GM19467 (cell line): ENCODE measurements around the gene CD276.
"Not testable (repeated sequence)": the region's sequence is repeated elsewhere in the genome, so short reads cannot be mapped to it uniquely, and the experiment has no call there.

ENCODE experiments used
- ATAC-seq: cut with Tn5 transposase; IDR thresholded peaks from one replicate; pipeline ENCODE4 v1.9.1; 2021; ENCODE audit warnings: mild to moderate bottlenecking, moderate library complexity; ENCODE audit not compliant: unreplicated experiment

The CD276 gene

DNA sequence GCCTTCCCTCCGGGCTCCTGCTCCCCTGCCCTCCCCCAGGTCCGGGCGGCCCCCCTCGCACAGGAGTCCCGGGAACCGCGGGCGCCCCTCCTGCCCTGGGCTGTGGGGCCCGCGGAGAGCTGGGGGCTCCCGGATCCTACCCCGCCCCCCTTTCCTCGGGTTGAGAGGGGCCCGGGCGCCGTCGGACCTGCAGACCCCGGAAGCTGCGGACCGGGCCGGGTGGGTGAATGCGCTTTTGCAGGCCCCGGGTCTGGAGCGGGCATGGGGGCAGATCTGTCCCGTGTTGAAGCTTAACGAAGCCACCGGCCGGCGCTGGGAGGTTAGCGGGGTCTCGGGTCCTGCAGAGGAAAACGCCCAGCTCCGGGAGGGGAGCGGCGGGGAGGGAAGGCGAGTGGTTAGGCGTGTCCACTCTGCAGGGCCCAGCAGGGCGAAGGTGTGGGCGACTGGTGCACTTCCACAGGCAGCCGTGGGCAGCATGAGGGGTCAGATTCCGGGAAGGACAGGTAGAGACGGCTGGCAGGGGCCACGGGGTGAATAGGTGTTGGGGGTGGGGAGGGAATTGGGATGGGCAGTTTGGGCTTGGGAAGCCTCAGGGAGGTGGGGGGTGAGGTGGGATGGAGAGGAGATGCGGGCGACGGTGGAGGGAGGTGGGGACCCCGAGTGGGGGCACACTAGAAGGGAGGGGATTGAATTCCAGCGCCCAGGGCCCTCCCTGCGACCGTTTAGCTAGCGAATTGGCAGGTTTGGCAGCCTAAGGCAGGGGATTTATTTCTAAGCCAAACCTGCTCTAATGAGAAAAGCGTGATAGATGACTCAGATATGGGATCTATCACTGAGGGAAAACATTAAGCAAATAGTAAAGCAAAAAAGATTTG is 635 bp downstream of the CD276 start:
- no peak for ATAC-seq

DNA sequence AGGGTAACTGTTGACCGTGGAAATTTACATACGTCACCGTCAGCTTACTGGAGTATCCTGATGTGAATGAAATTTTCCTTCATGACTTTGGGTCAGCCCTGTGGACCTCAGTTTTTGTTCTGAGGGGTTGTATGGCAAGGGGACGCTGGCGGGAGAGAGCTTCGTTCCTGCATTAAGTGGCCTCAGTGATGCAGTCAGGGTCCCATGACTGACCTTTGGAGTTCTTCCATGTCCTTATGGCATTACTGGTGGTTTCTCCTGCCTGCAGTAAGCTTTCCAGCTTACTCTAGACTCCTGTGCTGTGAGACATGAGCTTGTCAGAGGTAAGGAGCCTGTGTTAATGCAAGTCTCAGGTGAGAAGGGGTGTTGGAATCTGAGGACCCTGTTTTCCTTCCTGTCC is 1.8 kb downstream of the CD276 start:
- ATAC-seq: no peak

DNA sequence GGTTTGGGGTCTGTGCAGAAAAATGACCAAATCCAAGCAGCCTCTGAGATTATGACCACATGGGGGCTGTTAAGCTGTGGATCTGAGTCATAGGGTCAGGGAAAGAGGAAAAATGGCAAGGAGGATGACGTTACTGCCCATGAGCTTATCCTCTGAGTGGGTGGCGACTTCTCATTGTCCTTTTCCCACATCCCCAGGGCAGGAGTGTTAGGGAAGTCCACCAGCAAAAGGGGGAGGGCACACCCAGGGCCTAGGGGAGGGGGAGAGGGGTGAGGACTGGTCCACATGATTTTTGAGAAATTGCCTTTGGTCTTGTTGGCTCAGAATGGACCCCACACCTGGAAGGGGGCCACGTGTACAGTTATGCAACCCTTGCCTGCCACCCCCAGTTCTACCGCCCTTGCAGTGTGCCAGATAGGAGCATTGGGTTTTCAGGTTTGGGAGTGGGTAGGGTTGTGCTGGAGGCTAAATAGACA is 2.6 kb downstream of the CD276 start:
- no peak for ATAC-seq

DNA sequence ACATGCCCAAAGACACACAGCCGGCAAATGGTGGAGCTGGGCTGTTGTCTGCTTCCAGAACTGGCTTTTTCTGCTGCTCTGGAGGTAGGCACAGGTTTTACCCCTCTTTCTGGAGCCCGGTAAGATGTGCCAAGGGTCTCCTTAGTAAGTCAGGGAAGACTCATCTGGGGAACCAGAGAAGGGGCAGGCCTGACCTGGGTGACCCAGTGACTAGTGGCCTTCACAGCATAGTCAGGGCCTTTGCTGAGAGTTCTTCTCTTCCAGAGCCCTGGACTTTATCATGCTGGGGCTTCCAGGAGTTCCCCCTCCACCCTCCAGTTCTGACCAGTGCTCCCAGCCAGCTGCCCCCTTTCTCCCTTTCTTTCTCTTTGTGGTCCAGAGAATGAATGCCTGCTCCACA is 3.2 kb downstream of the CD276 start:
- ATAC-seq: no peak

DNA sequence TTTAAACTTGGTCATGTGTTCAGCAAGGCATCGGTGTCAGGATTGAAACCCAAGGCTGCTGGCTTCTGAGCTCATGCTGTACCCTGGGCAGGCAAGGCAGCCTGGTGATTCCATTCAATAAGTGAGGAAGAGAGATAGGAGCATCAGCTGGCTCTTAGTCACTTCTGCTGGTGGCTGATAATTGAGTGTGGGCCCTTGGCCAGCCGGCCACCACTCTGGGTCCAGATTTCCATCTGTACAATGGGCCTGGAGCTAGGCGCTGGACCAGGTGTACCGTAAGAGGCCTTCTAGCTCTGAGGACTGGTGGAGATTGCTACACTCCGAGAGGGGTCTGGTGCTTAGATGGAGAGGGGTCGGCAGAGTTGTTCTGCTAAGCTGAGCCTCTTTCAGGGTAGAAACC is 4.3 kb downstream of the CD276 start:
- no peak for ATAC-seq

DNA sequence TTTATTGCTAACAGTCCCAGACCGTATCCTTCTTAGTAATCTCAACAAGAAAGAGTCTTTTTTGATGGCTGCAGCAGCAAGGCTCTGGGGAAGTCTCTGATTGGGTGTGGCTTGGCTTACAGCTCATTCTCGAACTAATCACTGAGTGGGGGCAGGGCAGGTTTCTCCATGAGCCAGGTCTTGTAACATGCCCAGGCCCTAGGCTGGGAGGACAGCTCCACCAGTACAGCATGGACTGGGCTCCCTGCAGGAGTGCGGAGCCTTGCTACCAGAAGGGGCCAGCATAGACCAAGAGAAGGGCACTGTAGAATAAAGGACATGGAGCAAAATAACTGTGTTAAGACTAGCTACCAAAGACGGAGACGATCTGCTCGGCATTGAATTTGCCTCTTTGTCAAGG is 7.2 kb downstream of the CD276 start:
- no peak for ATAC-seq

DNA sequence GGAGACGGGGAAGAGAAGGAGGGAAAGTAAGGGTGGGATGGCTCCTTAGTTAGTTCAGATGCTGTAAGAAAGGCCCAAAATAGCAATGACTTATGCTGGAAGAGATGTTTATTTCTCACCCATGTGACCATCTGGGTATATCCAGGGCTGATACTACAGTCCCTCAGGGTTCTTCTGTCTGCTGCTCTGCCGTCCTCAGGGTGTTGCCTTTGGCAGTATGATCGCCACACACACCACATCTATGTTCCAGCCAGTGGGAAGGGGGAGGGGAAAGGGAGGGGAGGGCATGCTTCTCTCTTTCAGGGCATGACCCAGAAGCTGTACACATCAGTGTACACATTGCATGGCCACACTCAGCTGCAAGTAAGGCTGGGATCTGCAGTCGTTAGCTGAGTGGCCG is 10.2 kb downstream of the CD276 start:
- no peak for ATAC-seq

DNA sequence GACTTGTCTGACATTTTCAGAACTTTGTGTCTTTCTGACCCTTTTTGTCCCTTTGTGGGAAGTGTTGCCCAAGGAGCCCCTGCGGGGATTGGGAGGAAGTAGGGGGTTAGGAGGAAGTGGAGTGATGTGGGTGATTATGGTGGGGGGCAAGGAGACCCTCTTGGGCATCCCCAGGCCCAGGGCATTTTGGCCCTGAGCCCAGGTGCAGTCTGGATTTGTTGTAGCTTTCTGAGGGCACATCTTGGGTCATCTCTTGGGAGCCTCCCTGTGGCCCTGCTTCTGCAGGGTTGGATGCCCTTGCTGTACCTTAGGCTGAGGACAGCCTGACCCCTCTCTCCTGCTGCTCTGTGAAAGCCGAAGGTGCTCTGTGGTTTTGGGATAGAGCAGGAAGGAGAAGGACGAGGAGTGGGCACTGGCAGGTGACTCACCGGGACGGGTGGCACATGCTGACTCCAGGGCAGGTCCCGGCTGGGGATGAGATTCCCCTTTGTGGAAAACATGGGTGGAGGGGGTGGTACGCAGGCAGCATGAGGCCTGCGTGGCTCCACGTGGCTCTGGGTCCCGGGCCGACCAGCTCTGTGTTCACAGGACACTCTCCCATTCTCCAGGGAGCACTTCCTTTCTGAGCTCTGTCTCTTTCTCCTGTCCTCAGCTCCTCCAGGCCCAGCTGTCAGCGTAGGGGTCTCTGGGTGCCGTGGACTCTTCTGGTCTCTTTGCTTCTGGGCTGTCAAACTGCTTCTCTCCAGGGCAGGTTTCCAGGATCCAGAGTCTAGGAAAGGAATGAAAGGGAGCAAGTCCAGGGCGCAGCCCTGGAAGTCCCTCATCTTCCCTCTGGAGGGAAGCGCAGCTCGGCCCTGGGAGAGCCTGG is 11.8 kb downstream of the CD276 start:
- no peak for ATAC-seq

DNA sequence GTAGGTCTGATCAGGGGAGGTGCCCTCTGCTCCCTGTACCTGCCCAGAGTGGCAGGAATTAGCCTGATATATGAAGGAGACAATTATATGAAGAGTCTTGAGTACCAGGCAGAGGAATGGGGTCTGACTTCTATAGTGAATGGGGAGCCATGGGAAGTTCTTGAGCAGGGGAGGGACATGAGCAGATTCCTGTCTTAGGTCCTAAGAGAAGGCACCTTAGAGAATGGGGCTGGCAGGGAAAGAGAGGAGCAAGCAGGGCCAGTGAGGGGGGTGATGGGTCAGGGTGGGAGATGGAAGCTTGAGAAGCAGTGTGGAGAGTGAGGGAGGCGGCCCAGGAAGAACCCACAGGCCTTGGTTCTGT is 12.4 kb downstream of the CD276 start:
- ATAC-seq: no peak

DNA sequence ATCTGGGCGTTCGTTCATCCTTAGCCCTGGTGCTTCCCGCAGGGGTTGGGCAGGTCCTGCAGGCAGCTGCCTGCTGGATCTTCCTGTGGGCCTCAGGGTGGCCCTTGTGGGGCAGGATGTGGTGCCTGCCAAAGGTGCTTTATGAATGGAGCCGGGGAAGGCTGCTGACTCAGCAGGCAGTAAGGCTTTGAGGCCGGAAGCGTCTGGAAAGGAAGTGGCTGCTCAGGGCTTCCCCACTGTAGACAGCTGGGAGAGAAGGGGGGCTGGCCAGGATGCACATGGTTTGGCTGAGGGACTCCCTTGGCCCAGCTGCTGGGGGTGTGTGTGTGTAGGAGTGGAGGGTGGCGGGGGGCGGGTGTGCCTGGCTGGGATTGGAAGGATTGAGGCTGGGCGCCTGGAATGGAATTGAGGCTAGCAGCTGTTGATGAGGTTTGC is 12.9 kb downstream of the CD276 start:
- ATAC-seq: peak; percentile 77

DNA sequence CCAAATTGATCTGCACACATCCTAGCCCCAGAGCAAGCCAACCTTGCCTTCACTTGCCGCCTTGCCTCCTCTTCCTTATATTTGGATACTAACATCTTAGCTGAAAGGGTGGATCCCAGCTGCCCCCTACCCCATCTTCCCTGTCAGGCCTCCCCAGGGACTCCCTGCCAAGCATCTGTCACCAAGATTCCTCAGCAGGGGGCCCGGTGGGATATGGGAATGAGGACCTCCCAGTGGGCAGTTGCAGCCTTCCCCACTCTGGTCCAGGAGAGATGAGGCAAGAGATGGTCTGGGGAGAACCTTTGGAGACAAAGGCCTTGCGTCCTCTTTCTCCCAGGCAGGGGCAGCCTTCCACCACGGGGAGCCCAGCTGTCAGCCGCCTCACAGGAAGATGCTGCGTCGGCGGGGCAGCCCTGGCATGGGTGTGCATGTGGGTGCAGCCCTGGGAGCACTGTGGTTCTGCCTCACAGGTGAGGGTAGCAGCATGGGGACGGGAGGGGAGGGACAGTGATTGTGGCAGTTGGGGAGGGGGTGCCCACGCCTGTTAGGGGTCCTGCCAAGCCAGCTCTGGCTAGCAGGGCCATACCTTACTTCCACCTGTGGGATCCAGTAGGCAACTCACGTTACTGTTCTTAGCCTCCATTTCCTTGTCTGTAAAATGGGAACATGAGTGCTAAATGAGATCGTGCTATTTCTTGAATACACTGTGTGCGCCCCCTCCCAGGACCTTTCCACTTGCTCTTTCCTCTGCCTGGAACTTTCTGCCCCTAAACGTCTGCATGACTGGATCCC is 15.3 kb downstream of the CD276 start:
- no peak for ATAC-seq

DNA sequence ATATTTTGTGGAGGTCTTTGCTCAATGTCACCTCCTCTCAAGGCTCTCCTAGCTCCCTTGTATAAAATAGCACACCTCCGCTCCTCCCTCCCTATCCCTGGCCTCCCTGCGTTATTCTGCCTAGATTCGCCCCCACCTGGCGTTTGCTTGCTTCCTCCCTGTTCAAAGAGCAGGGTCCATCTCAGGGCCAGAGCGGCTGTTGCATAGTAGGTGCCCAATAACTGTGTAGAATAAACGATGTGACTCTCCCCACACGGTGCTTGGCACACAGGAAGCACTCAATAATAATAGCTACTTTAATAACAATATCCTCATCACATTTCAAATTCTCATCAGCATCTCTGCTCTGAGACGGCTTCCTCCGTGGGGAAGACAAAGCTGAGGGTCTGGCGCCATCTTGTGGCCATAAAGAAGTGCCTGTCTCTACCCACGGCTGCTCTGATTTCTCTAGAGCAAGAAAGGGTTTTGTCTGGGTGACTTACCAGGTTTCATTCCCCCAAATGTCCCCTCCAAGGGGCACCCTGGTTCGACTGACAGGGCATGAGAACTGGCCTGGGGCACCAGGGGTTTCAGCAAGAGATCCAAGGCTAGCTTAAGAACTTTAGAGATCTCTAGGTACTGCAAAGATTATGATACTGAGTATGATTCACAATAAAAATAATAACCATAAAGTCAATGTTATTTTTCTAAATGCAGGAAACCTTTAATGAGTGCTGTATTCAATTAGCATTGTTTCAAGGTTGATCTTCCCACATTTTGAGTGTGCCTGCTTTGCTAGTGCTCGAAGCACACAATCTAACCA is 16.1 kb downstream of the CD276 start:
- no peak for ATAC-seq

DNA sequence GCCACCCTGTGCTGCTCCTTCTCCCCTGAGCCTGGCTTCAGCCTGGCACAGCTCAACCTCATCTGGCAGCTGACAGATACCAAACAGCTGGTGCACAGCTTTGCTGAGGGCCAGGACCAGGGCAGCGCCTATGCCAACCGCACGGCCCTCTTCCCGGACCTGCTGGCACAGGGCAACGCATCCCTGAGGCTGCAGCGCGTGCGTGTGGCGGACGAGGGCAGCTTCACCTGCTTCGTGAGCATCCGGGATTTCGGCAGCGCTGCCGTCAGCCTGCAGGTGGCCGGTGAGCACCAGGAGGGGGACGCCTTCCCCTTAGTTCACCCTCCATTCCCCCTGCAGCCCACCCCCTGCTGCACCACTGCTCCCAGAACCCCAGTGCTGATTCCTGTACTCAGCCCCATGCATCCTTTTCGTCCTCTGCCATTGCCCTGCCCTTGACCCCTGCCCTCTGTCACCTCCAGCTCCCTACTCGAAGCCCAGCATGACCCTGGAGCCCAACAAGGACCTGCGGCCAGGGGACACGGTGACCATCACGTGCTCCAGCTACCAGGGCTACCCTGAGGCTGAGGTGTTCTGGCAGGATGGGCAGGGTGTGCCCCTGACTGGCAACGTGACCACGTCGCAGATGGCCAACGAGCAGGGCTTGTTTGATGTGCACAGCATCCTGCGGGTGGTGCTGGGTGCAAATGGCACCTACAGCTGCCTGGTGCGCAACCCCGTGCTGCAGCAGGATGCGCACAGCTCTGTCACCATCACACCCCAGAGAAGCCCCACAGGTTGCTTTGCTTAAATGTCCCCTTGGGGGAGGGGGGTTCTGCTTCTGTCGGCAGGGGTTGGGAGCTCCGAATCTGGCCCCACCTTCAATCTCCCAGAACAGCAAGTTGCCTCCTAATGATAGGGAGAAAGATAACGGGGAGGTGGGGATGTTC is 18.4 kb downstream of the CD276 start:
- not testable (repeated sequence) for ATAC-seq

DNA sequence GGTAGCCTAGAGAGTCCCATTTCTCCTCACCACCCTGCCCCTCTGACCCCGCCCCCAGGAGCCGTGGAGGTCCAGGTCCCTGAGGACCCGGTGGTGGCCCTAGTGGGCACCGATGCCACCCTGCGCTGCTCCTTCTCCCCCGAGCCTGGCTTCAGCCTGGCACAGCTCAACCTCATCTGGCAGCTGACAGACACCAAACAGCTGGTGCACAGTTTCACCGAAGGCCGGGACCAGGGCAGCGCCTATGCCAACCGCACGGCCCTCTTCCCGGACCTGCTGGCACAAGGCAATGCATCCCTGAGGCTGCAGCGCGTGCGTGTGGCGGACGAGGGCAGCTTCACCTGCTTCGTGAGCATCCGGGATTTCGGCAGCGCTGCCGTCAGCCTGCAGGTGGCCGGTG is 19.4 kb downstream of the CD276 start:
- ATAC-seq: not testable (repeated sequence)

DNA sequence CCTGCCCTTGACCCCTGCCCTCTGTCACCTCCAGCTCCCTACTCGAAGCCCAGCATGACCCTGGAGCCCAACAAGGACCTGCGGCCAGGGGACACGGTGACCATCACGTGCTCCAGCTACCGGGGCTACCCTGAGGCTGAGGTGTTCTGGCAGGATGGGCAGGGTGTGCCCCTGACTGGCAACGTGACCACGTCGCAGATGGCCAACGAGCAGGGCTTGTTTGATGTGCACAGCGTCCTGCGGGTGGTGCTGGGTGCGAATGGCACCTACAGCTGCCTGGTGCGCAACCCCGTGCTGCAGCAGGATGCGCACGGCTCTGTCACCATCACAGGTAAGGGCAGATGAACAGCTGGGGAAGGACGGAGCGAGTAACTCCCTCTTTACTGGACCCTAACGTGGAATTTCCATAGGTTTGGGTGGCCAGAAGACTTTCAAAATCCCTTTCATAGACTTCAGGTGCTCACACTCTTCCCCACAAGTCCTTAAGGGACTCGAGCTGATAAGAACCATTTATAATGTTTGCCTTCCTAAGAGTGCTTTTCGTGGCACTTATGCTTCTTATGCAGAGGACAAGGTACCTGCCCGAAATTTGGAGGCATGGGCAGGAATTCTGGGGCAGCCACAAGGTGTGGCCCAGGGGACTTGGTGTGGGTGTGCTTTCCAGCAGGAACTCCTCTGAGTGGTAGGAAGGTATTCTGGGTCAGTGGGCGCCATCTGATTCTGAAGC is 20.1 kb downstream of the CD276 start:
- not testable (repeated sequence) for ATAC-seq

DNA sequence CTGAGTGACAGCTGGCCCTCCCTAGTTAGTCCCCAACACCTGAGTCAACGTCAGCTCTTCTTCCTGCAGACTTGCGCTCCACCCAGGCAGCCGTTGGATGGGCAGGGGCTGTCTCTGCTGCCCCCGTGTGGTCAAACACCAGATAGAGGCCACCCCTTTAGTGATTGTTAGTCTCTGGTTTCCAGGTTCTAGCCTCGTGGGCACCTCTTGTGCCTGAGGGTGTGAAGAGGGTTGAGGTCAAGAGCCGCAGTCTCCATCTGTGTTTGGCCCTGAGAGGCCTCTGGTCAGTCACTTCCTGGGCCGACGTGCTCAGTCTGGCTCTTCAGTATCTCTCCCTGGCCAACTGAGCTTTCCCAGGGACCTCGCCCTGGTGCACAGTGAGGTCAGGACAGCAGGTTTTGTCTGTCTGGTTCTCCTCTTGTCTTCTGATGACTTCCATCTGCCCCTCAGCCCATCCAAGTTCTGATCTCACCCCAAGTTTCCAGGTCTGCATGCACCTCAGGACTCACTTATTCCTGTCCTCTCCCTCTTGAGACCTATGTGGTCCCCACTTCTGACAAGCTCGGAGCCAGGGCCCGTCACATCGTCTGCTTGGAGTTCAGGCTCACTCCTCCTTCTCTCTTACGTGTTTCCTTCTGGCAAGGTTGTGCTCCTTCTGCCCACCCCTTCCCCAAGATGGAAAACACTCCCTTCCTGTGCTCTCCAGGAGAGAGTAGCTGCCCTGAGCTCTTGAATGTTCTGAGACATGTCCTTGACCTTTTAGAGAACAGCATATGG is 20.9 kb downstream of the CD276 start:
- ATAC-seq: no peak

DNA sequence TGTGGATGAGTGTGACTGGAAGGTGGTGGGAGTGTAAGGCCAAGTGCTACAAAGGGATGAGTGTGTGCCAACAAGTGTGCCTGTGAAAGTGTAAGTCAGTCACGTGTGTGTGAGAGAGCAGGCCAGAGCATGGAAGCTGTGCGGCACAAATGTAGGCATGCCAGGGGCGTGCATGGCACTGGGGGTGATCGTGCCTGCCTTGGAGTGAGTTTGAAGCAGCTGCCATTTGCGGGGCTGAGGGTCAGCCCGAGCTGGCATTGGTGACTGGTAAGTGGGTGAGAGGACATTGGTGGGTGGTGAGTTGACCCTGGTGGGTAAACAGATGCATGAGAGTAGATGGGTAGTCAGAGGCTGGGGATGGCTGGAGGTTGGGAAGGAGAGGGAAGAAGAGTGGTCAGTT is 24.5 kb downstream of the CD276 start:
- ATAC-seq: no peak

DNA sequence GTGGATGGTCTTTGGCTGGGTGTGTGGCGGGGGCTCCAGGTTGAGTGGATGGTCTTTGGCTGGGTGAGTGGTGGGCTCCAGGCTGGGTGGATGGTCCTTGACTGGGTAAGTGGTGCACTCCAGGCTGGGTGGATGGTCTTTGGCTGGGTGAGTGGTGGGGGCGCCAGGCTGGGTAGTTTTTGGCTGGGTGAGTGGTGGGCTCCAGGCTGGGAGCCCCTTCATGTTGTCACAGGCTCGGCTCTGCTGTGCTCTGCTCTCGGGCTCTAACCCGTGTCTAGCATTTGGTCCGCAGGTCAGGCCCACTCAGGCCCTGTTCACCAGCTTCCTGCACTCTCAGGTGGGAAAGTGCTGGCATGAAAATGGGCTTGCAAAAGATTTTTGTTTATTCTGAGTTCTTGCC is 25.1 kb downstream of the CD276 start:
- ATAC-seq: no peak
